ENCODE data around the gene FAS.

DNA sequence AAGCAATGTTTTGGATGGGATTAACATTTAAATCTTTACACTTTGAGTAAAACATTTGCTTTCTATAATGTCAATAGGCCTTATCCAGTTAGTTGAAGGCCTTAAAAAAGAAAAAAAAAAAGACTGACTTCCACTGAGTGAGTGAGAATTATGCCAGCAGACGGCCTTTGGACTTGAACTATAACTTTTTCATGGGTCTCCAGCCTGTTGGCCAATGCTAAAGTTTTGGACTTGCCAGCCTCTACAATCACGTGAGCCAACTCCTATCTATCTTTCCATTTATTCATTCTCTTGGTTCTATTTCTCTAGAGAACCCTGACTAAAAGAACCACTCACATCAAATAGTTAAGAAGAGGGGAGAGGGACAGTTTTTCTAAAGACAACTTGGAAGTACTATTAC is 2.8 kb upstream of the FAS start:
- TF ChIP-seq, protein P1, sequence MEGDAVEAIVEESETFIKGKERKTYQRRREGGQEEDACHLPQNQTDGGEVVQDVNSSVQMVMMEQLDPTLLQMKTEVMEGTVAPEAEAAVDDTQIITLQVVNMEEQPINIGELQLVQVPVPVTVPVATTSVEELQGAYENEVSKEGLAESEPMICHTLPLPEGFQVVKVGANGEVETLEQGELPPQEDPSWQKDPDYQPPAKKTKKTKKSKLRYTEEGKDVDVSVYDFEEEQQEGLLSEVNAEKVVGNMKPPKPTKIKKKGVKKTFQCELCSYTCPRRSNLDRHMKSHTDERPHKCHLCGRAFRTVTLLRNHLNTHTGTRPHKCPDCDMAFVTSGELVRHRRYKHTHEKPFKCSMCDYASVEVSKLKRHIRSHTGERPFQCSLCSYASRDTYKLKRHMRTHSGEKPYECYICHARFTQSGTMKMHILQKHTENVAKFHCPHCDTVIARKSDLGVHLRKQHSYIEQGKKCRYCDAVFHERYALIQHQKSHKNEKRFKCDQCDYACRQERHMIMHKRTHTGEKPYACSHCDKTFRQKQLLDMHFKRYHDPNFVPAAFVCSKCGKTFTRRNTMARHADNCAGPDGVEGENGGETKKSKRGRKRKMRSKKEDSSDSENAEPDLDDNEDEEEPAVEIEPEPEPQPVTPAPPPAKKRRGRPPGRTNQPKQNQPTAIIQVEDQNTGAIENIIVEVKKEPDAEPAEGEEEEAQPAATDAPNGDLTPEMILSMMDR (IDR thresholded peaks at IDR 0.05; ENCODE audit: low read depth, low read length): no peak
- no peak for TF ChIP-seq EZH2phosphoT487 (IDR thresholded peaks at IDR 0.05; ENCODE audit: low read depth)
